Stimulated activated CD8-positive, alpha-beta memory T cell treated with anti-CD3 and anti-CD28 coated beads, Interleukin-15, amount 100 ng/mL, for 4 hours (primary cell): ENCODE data around the gene CASTOR2.
"Not testable (repeated sequence)": the region's sequence is repeated elsewhere in the genome, so short reads cannot be mapped to it uniquely, and the experiment has no call there.

Experiments
- DNase-seq, 2 donors: peaks; one replicate each; pipeline ENCODE4 v3.0.0-alpha.2; 2020; ENCODE audit warnings: low read depth in 2 of 2

CASTOR2 gene

DNA sequence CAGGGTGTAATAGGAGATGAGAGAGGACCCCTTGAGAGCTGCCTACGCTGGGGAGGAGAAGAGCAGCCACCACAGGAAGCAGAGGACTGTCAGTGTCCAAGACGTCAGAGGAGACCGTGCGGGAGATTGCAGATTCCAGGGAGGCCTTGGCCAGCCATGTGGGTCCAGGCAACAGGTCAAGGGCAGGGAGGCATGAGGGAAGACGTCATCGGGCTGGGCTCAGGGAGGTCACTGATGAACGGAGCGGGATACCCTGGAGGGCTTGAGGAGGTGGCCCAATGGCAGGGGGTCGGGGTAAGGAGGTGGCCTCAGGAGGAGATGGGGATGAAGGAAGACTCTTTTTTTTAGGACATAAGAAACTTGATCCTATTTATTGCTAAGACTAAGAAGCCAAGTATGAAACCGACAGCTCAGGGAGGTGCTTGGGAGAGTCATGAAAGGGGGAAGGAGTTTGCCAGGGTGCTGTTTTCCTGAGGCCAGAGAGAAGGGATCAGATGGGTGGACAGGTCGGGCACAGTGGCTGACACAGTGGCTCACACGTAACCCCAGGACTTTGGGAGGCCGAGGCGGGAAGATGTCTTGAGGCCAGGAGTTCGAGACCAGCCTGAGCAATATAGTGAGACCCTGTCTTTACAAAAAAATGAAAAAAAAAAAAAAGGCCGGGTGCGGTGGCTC lies 30.5 kb downstream of the CASTOR2 start:
- not testable (repeated sequence) for DNase-seq

DNA sequence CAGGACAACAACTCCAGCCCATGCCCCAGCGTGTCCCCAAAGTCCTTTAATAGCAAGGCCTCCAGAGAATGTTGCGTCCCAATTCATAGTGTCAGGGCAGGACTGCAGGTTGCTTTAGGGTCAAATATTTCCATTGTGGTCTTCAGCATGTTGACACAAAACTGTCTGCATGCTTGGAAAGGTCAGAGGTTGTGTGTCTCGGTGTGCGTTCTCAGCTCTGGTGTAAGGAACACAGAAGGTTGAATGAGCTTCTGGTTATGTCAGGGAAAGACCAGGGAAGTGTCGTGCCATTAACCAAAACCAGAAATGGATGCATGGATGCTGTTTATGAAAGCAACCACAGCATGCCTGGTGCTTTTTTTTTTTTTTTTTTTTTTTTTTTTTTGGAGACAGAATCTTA lies 31.9 kb downstream of the CASTOR2 start:
- not testable (repeated sequence) for DNase-seq

DNA sequence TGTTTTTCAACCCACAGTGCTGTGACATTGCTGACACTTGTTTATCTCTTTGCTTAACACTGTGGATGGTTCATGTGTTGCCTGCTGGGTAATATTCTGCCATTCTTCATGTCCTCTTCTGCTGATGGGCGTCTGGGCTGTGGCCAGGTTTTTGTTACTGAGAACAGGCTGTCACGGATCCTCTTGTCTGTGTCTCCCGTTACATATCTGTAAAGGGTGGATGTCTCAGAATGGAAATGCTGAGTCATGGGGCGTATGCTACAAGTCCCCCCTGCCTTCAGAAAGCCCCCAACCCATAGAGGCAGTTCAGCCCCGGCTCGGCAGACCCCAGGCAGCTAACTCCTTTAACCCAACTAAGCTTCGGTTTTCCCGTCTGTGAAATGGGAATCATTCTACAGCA lies 33.3 kb downstream of the CASTOR2 start:
- not testable (repeated sequence) for DNase-seq

DNA sequence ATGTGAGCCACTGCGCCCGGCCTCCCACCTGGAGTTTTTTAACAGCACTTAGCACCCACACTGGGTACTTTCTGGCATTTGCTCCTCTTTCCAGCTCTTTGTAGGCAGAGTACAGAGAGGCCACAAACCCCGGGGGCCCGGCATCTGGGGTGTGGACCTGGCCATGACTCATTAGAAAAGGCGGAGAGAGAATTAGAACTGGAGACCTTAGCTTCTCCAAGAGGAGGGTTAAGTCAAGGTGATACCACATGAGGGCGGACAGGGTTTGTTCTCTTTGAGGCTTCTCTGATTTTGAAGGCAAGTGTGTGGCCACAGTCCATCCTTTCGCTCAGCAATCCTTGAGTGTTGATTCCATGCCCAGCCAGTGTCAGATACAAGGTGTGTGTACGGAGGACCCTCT lies 36.9 kb downstream of the CASTOR2 start:
- DNase-seq, result not testable (repeated sequence)

DNA sequence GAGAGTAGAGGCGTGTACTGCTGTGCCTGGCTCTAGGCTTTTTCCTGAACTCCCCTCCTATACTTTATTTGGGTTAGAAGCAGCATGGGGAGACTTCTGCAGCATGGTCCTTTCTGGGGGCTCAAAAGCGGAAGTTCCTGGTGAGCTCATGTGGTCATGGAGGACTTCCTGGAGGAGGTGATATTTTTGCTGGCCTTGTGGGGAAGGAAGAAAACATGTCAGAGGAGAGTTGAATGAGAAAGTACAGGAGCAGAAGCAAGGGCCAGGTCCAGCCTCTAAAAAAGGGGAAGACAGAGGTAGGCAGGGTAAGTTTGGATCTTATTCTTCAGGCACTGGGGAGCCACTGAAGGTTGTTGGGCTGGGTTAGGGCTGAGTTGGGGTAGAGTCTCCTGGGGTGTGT lies 45.5 kb downstream of the CASTOR2 start:
- no peak for DNase-seq

DNA sequence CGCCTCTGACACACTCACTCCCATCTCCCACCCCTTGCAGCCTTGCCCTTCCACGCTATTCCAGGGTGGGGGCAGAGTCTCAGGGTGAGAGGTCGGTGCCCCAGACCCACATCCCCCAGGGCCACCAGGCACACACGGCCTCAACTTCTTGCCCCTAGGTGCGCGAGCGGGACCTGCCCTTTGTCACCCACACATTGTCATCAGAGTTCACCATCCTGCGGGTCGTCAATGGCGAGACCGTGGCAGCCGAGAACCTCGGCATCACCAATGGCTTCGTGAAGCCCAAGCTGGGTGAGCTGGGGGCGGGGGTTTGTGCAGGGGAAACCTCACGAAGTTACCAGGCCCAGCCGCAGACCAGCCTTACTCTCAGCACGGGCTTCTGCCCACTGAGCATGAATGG lies 53.3 kb downstream of the CASTOR2 start:
- DNase-seq, result no peak

DNA sequence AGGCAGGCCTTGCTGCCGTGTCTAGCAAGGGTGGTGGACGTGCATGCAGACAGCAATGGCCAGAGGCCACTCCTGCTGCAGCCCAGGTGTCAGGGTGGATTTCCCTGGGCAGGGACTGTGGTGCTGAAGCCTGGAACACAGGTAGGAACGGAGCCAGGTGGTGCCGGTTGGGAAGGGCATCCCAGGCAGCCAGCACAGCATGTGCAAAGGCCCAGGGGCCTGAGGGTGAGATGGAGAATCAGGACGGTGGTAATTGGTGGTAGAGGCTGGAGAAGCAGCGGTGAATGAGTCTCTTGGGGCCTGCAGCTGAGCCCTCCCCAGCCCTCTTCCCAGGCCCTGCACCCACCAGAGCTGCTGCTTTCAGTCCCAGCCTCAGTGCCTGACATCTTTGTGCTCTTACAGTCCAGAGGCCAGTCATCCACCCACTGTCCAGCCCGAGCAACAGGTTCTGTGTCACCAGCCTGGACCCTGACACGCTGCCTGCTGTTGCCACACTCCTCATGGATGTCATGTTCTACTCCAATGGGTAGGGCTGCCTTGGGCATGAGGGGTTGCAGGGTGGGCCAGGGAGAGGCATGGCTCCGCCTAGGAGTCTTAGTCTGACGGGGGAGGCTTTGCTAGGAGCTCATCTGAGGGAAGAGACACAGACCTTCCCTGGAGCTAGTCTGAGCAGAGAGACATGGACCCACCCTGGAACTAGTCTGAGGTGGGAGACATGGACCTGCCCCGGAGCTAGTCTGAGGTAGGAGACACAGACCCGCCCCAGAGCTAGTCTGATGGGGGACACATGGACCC lies 54.3 kb downstream of the CASTOR2 start:
- DNase-seq, result no peak

DNA sequence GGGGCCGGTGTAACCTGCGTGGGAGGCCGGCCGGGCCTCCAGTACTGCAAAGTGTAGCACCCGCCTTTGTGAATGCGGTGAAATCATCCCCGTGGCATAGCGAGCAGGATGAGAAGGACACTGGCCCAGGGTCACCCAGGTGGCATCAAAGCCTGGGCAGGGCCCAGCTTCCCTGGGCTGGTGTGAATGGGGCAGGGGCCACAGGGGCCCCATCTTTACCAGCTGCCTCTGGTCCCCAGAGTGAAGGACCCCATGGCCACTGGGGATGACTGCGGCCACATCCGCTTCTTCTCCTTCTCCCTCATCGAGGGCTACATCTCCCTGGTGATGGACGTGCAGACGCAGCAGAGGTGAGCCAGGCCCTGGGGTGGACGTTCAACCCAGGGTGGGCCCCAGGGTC lies 55.3 kb downstream of the CASTOR2 start:
- no peak for DNase-seq

DNA sequence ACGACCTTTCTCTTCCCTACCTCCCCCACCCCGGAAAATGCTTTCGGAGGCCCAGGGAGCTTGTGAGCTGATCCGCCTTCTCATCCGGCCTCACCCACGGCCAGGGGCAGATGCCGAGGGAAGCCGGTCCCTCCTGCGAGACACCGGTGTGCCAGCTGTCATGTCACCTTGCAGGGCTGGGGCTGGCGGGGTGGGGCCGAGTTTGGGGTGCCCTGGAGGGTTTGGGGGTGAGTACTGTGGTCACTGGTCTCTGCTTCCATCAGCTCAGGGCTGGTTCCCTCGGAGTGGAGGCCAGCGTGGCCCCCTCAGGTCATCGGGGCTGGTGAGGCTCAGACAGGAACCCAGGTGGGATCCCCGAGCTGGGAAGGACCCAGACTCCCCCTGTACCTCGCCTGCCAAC lies 60.4 kb downstream of the CASTOR2 start:
- no peak for DNase-seq

DNA sequence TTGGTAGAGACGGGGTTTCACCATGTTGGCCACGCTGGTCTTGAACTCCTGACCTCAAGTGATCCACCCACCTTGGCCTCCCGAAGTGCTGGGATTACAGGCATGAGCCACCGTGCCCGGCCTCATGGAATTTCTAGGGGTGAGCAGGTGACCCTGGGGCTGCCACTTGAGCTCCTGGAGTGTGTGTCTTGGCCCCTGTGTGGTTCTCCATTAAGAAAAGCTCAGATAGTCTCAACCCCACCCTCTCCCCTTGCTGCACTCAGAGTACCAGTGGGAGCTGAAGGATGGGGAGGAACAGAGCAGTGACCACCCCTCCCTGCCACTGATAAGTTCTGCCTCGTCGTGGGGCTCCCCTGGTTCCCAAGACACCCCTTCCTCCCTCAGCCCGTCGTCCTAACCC lies 63.8 kb downstream of the CASTOR2 start:
- DNase-seq, result no peak

DNA sequence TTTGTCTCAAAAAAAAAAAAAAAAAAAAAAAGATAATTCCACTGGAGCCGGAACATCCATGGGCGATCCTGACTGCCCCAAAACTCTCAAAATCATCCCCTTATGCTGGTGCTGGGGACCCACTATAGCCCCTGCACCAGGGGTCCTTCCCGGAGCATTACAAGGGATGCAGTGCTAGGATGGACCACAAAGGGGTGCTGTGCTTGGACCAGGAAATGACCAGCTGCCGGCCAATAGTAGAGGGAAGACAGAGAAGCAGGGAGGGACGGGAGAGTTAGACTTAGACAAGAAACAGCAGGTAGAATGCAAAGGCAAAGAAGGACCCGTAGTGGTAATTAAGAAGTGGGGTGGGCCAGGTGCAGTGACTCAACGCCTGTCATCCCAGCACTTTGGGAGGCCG lies 68.6 kb downstream of the CASTOR2 start:
- no peak for DNase-seq

DNA sequence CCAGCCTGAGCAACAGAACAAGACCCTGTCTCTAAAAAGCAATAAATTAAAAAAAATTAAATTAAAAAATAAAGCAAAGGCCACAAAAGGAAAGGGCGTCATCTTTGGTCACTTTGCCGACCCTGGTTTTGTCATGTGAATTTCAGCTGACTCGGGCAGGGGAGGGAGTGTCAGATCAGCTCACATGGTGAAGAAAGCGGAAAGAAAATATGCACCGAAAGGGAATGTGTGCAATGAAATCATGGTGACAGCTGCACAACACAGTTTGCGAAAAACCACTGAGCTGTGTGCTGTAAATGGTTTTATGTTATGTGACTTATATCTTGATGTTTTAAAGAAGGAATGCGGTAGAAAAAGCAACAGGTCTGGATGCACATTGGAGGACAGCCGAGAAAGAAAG lies 69.3 kb downstream of the CASTOR2 start:
- DNase-seq, result no peak

DNA sequence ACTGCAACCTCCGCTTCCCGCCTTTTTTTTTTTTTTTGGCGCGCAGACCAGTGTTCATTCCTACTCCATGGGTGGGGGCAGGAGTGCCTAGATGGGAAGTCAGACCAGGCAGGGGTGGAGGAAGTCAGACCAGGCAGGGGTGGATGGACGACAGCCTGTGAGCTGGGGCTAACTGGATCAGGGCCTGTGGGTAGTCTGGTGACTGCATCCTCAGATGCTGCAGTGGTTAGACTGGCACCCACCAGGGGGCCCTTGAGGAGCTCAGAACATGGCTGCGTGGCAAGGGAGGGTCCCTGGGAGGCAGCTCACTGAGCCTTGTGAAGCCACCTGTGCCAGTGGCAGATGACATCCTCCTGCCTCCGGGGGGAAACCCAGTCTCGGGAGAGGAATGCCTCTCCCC lies 74.0 kb downstream of the CASTOR2 start:
- DNase-seq, result no peak

DNA sequence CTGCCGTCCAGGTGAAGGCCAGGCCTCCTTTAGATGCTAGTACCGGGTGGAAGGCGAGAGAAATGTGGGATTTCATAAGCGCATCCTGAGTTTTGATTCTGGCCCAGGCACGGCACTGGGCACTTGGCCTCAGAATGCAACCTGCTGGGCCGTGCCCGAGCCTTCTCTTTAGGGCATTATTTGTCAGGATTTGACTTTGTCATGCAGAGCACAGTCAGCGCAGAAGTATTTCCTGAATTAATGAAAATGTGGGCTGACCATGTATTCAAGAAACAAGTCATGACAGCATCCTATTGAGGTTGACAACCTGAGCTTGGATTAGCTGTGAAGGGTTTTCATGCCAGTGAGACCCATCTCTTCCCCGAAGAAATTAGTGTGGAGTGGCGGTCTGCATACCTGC lies 74.7 kb downstream of the CASTOR2 start:
- no peak for DNase-seq

DNA sequence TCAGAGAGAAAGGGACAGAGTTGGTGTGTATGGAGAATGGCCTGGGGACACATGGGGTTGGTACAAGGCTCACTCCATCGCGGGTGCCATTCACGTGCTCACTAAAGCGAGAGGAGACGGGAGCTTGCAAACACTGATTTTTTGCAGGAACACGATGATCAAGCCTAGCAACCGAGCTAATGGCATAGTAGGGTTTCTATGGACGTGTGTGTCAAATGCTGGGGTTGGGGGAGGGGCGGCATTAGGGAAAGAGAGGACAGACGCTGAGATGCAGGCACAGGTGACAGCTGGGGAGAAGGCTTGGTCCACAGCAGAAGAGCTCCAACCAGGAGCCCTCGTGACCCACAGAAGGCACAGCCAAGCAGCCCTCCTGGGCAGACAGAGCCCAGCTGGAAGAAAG lies 75.2 kb downstream of the CASTOR2 start:
- DNase-seq, result no peak

DNA sequence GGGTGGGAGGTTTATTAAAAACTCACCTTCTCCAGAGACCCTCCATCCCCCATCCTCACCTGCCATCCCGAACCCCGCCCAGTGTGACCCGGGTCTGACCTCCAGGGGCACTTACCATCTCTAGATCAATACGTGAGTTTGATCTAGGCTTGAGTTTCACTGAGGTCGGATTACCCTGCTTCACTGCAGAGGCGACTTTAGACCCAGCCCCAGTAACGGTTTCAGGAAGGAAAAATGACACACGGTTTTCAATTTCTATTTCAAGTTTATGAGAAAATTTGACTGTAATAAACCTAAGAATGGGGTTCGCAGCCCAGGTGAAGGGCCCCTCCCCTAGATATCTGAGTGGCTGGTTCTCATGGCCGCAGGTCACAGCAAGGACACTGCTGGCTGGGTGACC lies 76.0 kb downstream of the CASTOR2 start:
- DNase-seq, result no peak

DNA sequence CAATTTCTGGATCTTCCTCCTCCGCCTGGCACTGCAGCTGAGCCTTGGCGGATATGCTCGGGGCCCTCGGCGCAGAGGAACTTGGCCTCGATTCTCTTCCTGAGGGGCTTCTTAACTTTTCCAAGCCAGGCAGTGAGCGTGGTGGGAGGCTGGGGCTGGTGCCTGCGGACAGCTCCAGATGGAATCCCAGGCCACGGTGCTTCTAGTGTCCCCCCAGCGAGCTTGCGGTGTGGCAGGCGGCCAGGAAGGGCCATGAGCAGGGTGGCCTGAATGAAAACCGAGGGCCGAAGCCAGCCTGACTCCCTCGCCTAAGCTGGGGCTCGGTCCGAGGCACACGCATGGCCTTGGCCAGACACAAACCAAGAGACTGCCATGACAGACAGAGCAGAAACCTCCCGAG lies 77.8 kb downstream of the CASTOR2 start:
- no peak for DNase-seq

DNA sequence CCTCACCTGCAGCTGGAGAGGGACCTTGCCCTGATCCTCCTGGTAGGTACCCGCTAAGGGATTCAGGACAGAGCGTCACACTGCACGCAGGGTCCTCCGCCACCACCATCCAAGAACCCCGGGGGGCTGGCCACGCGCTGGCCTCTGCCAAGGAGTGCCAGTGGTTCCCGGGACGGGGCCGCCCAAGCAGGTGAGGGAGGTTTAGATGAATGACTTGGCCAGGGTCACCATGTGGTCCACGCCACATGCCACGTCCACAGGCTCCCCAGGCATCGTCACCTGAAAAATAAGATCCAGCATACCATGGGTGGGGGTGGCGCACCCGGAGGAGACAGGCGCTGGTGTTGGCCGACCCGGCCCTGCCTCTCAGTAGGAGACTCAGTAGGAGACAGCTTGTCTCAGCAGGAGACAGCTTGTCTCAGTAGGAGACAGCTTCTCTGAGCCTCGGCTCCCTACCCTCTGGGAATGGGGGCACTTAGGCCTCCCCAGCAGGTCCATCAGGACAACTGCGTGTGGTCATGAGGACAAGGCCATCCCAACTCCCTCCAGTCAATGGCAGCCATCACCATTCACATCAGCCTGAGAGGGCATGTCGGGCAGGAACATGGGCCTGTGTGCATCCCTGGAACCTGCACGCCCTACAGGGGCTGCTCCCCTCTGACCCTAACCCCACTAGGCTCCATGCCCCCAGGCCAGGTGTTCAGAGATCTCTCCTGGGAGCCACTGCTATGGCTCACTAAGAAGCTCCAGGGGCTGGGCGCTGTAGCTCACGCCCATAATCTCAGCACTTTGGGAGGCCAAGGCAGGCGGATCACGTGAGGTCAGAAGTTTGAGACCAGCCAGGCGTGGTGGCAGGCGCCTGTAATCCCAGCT lies 78.6 kb downstream of the CASTOR2 start:
- DNase-seq, result no peak

DNA sequence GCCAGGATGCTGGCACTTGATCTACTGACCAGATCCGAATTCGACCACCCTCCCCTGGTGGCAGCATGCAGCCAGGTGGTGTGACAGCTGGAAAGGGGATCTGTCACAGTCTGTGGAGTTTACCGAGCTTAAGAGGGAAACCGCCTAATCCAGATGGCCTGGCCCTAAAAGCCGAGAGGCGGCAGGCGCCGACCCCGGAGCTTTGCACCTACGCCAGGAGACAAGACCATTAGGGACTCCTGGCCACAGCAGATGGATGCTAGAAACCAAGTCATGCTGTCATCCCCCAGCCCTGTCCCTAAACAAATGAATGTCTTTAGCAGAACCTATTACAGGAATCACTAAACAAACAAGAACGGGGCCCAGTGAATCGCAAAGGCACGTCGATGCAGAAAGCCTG lies 81.4 kb downstream of the CASTOR2 start:
- DNase-seq, result no peak

DNA sequence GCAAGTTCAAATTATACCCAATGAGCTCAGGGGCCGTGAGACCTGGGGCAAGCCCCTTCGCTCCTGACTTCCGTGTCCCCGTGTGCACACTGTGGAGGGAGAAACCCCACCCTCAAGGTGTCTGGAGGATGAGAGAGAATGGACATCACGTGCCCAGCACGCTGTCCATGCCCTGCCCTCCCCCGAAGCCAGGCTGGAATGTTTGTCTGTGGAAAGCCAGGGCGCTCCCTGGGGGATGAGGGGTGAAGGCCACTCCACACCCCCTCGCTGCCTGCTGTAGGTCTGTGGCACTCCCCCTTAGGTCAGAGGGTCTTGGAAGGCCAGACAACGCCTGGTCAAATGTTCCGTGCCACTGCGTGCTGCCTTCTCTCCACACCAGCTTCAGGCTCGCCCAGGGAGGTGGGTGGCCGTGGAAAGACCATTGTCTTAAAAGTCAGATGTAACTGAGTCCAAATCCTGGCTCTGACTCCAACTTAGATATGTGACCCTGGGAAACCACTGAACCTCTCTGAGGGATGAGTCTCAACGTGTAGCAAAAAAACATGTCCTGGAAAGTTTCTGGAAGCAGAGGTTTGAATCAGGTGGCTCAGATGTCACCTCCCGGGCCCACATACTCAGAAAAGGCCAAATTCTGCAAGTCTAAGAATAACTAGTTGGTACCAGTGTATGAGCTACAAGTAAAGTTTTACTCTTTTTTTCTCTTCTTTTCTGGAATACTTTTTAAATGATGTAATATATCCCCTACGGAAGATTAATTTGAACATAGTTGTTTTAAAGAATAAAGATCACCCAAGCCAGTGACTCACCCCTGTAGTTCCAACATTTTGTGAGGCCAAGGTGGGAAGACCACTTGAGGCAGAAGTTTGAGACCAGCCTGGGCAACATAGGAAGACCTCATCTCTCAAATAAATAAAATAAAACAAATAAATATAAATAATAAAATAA lies 84.2 kb downstream of the CASTOR2 start:
- no peak for DNase-seq

DNA sequence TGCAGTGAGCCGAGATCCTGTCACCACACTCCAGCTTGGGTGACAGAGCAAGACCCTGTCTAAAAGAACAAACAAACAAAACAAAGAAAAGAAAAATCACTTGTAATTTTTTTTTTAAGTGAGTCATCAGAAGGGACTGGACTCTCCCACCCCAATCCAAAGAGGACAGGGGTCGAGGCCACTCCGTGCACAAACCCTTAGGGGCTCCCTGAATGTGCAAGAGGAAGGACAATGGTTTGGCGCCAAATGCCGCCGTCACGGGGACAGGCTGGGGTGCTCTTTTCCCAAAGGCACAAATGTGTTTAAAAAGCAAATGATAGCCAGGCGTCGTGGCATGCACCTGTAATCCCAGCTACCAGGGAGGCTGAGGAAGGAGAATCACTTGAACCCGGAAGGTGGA lies 85.3 kb downstream of the CASTOR2 start:
- no peak for DNase-seq
